Upper lobe of right lung (tissue), 1 donor: ENCODE measurements around the gene CDKAL1. TPM values are rescaled to one million over a fixed set of nuclear protein-coding genes. Genes with fewer than 3 reads are reported as not detected.

ENCODE experiments used
- ATAC-seq: fragments of 200-7000 bp; cut with Tn5 transposase; one replicate; pipeline ENCODE4 v1.9.1; 2020; ENCODE audit warnings: mild to moderate bottlenecking, moderate library complexity
- DNase-seq: peaks from one replicate; pipeline ENCODE4 v3.0.0-alpha.2; 2020
- H3K27ac ChIP-seq: fragments of 200-600 bp; one replicate; pipeline ENCODE4 v1.8.0; 2022
- H3K27me3 ChIP-seq: fragments of 200-600 bp; one replicate; pipeline ENCODE4 v1.8.0; 2022; ENCODE audit warnings: mild to moderate bottlenecking
- H3K36me3 ChIP-seq: fragments of 200-600 bp; one replicate; pipeline ENCODE4 v1.8.0; 2022
- H3K4me1 ChIP-seq: fragments of 200-600 bp; one replicate; pipeline ENCODE4 v1.8.0; 2022
- H3K4me3 ChIP-seq: fragments of 200-600 bp; one replicate; pipeline ENCODE4 v1.8.0; 2022; ENCODE audit warnings: mild to moderate bottlenecking
- H3K9me3 ChIP-seq: fragments of 200-600 bp; one replicate; pipeline ENCODE4 v1.8.0; 2022
- intact Hi-C: fragments of 100-400 bp; cut with DNase I; formaldehyde crosslinking; loops from one replicate; pipeline ENCODE4 v1.11.0; 2022
- total RNA-seq: library from RNA; stranded (reverse); fragmentation: NEBNext Ultra II Directional; extraction: Animal tissue kit (Norgen Biotek cat#: 25700); gene quantifications from one replicate; pipeline ENCODE4 v1.2.1, GENCODE V29; 2021
- TF ChIP-seq, protein P1 (sequence below): fragments of 200-600 bp; IDR thresholded peaks from one replicate; pipeline ENCODE4 v1.8.0; 2022; ENCODE audit warnings: antibody characterized with exemption
- donor health status: DM: no; HTN: yes; CAD: no; lungs with severe emphysema.

The CDKAL1 gene
- total RNA-seq, 1 donor from 2014 or later = 16.0 TPM

DNA sequence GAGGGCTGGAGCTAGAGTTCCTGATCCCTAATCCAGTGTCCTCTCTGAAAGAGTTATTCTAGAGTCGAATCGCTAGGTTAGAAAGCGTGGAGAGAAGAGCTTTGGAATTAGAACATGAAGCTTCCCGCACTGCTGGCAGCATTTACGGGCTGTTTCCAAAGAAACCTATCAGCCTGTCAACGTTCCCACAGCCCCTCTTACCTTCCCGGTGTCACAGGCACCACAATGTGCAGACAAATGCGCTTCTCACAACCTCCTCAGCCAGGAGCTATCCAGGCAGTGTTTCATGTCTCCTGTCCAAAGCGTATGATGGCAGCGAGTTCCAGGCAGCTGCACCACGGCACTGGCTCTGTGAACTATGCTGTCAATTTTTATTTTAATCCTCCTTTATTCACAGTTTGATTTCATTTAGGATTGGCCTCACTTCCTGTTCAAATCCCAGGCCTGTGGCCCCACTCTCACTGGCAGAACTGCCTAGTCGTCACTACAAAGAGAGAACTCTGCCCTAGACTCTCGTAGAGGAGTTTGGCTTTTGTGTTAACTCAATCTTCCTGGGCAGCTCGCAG is 736.5 kb downstream of the CDKAL1 start:
- no peak for DNase-seq
- ATAC-seq = no peak
- intact Hi-C loops = no loop called here
- Histone ChIP-seq H3K27me3 (no peaks in the 10 kb centered on the region), H3K4me1 (no peaks in the 10 kb centered on the region), H3K36me3 (no peaks in the 10 kb centered on the region), H3K27ac (no peak overlapping the region), H3K4me3 (no peak overlapping the region), H3K9me3 (no peaks in the 10 kb centered on the region)
- TF ChIP-seq, protein P1, sequence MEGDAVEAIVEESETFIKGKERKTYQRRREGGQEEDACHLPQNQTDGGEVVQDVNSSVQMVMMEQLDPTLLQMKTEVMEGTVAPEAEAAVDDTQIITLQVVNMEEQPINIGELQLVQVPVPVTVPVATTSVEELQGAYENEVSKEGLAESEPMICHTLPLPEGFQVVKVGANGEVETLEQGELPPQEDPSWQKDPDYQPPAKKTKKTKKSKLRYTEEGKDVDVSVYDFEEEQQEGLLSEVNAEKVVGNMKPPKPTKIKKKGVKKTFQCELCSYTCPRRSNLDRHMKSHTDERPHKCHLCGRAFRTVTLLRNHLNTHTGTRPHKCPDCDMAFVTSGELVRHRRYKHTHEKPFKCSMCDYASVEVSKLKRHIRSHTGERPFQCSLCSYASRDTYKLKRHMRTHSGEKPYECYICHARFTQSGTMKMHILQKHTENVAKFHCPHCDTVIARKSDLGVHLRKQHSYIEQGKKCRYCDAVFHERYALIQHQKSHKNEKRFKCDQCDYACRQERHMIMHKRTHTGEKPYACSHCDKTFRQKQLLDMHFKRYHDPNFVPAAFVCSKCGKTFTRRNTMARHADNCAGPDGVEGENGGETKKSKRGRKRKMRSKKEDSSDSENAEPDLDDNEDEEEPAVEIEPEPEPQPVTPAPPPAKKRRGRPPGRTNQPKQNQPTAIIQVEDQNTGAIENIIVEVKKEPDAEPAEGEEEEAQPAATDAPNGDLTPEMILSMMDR = no peak

DNA sequence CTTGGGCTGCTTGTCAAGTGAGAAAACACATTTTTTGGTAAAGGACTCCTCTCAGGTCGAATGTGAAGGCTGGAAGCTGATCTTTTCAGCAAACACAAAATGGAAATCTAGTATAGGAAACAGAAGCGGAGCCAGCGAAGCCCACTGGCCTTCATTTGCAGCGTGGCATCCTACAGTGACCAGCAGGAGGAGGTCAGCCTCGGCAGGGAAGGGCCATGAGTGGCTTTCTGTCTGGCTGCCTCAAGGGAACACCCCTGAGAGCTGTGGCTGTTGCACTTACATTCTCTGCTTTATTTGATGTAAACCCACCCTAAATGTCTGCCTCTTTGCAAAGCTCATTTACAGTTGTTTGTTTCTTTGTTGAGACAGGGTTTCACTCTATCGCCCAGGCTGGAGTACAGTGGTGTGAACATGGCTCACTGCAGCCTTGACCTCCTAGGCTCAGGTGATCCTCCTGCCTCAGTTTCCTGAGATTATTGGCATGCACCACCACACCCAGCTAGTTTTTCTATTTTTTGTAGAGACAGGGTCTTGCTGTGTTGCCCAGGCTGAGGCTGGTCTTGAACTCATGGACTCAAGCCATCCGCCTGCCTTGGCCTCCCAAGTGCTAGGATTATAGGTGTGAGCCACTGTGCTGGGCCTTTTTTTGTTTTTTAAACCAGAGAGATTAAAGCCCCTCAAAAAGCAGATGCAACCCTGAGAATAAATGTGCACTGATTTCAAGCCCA is 737.3 kb downstream of the CDKAL1 start:
- Histone ChIP-seq H3K36me3 (no peaks in the 10 kb centered on the region), H3K4me1 (no peaks in the 10 kb centered on the region), H3K9me3 (no peaks in the 10 kb centered on the region), H3K4me3 (no peak overlapping the region), H3K27ac (no peak overlapping the region), H3K27me3 (no peaks in the 10 kb centered on the region)
- ATAC-seq = no peak
- TF ChIP-seq, protein P1 = no peak
- intact Hi-C loops = no loop called here
- no peak for DNase-seq

DNA sequence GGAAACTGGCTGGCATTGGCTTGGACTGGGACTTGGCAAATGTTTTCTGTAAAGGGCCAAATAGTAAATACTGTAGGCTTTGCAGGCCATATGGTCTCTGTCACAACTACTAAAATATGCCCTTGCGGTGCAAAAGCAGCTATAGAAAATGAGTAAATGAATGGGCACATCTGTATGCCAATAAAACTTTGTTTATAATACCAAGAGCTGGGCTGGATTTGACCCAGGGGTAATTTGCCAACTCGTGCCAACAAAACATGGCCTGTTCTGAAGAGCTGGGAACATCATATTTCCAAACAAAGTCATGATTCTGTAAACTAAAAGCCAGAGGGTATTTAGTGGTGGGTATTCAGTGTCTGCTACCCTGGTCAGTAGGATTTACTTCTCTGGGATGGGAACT is 739.2 kb downstream of the CDKAL1 start:
- no peak for ATAC-seq
- Histone ChIP-seq H3K36me3 (no peaks in the 10 kb centered on the region), H3K27ac (no peak overlapping the region), H3K27me3 (no peaks in the 10 kb centered on the region), H3K9me3 (no peaks in the 10 kb centered on the region), H3K4me3 (no peak overlapping the region), H3K4me1 (no peaks in the 10 kb centered on the region)
- intact Hi-C loops = no loop called here
- no peak for DNase-seq
- TF ChIP-seq, protein P1 = no peak

DNA sequence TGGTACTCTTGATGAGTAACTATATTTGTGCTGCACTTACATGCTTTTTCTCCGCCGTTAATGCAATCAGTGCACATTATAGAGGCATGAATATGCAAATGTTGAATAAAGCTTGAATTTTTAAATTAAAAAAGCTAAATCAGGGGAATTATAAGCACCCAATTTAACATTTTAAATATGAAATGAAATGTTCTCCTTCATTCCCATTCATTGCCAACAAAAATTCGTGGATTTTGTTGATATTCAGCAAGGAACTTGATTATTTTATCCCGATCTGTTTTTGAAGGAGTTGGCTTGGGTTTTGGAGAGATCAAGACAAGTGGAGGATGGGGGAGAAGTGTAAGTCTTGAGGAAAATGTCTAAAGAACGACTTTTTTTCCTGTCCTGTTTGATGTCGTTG is 740.6 kb downstream of the CDKAL1 start:
- Histone ChIP-seq H3K36me3 (no peaks in the 10 kb centered on the region), H3K27ac (no peak overlapping the region), H3K4me1 (no peaks in the 10 kb centered on the region), H3K9me3 (no peaks in the 10 kb centered on the region), H3K4me3 (no peak overlapping the region), H3K27me3 (no peaks in the 10 kb centered on the region)
- TF ChIP-seq, protein P1 = no peak
- ATAC-seq (no peak), DNase-seq (no peak)
- intact Hi-C loops = no loop called here

DNA sequence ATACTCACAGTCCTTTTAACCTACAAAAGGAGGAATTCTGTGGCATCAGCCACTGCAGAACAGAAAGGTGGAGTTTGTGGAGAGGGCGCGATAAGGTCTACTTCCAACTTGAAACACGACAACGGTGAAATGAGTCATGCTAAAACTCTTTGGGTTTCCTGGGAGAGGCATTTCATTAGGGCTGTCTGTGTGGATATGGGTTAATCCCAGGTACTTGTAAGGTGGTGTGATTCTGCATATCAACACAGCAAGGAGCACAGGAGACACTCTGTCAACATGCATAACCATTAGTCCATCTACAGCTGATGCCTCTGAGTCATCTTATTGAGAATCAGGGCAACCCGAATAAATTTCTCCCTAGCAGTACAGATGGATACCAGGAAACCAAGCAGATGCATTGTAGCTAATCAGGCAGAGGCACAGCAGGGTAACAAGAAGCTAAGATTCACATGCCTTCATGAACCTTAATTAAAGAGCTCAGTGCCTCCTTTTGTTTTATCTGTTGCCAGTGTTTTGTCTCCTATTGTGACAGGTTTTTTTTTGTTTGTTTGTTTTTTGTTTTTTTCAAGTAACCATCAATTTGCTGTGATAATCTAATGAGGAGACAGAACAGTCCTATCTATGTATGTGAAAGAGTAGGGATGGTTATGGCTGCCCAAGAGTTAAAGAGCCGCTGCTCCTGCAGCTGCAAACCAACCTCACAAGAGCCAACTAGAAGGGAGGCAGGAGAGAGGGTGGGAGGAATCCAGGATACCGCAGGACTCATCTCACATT is 743.5 kb downstream of the CDKAL1 start:
- H3K4me1 ChIP-seq = no peaks in the 10 kb centered on the region
- no peaks in the 10 kb centered on the region for H3K9me3 ChIP-seq
- TF ChIP-seq, protein P1 = no peak
- DNase-seq (no peak), ATAC-seq (no peak)
- H3K4me3 ChIP-seq = no peak overlapping the region
- no peaks in the 10 kb centered on the region for H3K27me3 ChIP-seq
- H3K27ac ChIP-seq = no peak overlapping the region
- intact Hi-C loops = no loop called here
- H3K36me3 ChIP-seq = no peaks in the 10 kb centered on the region
